DND-41 (cell line): ENCODE data around the gene PROSER2.

ENCODE experiments used
- EZH2 ChIP-seq: IDR thresholded peaks from 3 replicates; pipeline ENCODE4 v1.6.1; 2012; ENCODE audit warnings: borderline replicate concordance, low read depth, mild to moderate bottlenecking, moderate library complexity, low read length, inconsistent platforms; ENCODE audit not compliant: severe bottlenecking
- TF ChIP-seq, protein P1 (sequence below): IDR thresholded peaks from 2 replicates; pipeline ENCODE4 v1.5.1; 2012; ENCODE audit warnings: borderline replicate concordance, low read length, moderate library complexity, mild to moderate bottlenecking; ENCODE audit not compliant: poor library complexity, severe bottlenecking; ENCODE audit errors: extremely low read depth

- TF ChIP-seq, protein P1, sequence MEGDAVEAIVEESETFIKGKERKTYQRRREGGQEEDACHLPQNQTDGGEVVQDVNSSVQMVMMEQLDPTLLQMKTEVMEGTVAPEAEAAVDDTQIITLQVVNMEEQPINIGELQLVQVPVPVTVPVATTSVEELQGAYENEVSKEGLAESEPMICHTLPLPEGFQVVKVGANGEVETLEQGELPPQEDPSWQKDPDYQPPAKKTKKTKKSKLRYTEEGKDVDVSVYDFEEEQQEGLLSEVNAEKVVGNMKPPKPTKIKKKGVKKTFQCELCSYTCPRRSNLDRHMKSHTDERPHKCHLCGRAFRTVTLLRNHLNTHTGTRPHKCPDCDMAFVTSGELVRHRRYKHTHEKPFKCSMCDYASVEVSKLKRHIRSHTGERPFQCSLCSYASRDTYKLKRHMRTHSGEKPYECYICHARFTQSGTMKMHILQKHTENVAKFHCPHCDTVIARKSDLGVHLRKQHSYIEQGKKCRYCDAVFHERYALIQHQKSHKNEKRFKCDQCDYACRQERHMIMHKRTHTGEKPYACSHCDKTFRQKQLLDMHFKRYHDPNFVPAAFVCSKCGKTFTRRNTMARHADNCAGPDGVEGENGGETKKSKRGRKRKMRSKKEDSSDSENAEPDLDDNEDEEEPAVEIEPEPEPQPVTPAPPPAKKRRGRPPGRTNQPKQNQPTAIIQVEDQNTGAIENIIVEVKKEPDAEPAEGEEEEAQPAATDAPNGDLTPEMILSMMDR: no peak
- no peak for TF ChIP-seq EZH2
Measured at GRCh38 chr10:11876324-11876723, 53.2 kb downstream of the PROSER2 start.
